PC-9 (cell line): Measurements from ENCODE around the gene SNTG2. TPM values are rescaled to one million over a fixed set of nuclear protein-coding genes. Genes with fewer than 3 reads are reported as not detected.
"Not testable (repeated sequence)": the region's sequence is repeated elsewhere in the genome, so short reads cannot be mapped to it uniquely, and the experiment has no call there.

Experiments used
- BruUV-seq: library from RNA; stranded (reverse); fragments of 400-500 nt; replicated peaks from 2 replicates; lab custom pipeline; 2021; lab: Mats Ljungman, UMichigan
- CTCF ChIA-PET: fragments of 300-600 bp; sonication (Branson Sonifier 250); formaldehyde crosslinking; loops from one replicate; lab custom pipeline; 2022; ENCODE audit warnings: antibody characterized with exemption; lab: Charles Lee
- POLR2A ChIA-PET: fragments of 300-600 bp; sonication (Branson Sonifier 250); formaldehyde crosslinking; loops from one replicate; lab custom pipeline; 2022; ENCODE audit warnings: antibody characterized with exemption; ENCODE audit not compliant: unreplicated experiment; lab: Charles Lee
- DNase-seq, 2 experiments: peaks; one replicate each; pipeline versions ENCODE4 v3.0.0 to v3.0.0-alpha.2; 2015 to 2022; ENCODE audit warnings: mixed read lengths in 1 of 2
- H2AFZ ChIP-seq: fragments of 200-600 bp; sonication (generic); 2 replicates; pipeline ENCODE4 v1.8.1; 2017; ENCODE audit warnings: antibody characterized with exemption
- H3F3A ChIP-seq: fragments of 200-600 bp; sonication (generic); 2 replicates; pipeline ENCODE4 v1.8.1; 2017; ENCODE audit warnings: antibody characterized with exemption, mild to moderate bottlenecking, low read depth; ENCODE audit not compliant: insufficient read depth
- H3K27ac ChIP-seq: fragments of 200-600 bp; sonication (generic); 2 replicates; pipeline ENCODE4 v1.6.1; 2016; ENCODE audit warnings: mixed run types
- H3K27me3 ChIP-seq: fragments of 200-600 bp; sonication (generic); 2 replicates; pipeline ENCODE4 v1.6.1; 2016; ENCODE audit warnings: low read depth, mixed run types; ENCODE audit not compliant: insufficient read depth
- H3K36me3 ChIP-seq: fragments of 200-600 bp; sonication (generic); 2 replicates; pipeline ENCODE4 v1.6.1; 2016; ENCODE audit warnings: low read depth, mixed run types
- H3K4me1 ChIP-seq: fragments of 200-600 bp; sonication (generic); replicated peaks from 2 replicates; pipeline ENCODE4 v1.6.1; 2016; ENCODE audit warnings: mixed run types; ENCODE audit not compliant: insufficient read depth
- H3K4me2 ChIP-seq: fragments of 200-600 bp; sonication (generic); 2 replicates; pipeline ENCODE4 v1.6.1; 2017; ENCODE audit warnings: mixed run types
- H3K4me3 ChIP-seq: fragments of 200-600 bp; sonication (generic); 2 replicates; pipeline ENCODE4 v1.6.1; 2016; ENCODE audit warnings: mixed run types
- H3K79me2 ChIP-seq: fragments of 200-600 bp; sonication (generic); 2 replicates; pipeline ENCODE4 v1.6.1; 2017; ENCODE audit warnings: low read depth, mixed run types
- H3K9me2 ChIP-seq: fragments of 200-600 bp; sonication (generic); 2 replicates; pipeline ENCODE4 v1.8.1; 2017; ENCODE audit warnings: mild to moderate bottlenecking; ENCODE audit not compliant: insufficient read depth
- H3K9me3 ChIP-seq: fragments of 200-600 bp; sonication (generic); 2 replicates; pipeline ENCODE4 v1.8.1; 2016; ENCODE audit warnings: low read depth; ENCODE audit not compliant: insufficient read depth
- H4K20me1 ChIP-seq: fragments of 200-600 bp; sonication (generic); 2 replicates; pipeline ENCODE4 v1.8.1; 2017; ENCODE audit not compliant: insufficient read depth
- EZH2 ChIP-seq: fragments of 200-600 bp; sonication (generic); IDR thresholded peaks from 2 replicates; pipeline ENCODE4 v1.8.0; 2017; ENCODE audit warnings: antibody characterized with exemption, low read depth
- intact Hi-C: fragments of 100-400 bp; cut with micrococcal nuclease; formaldehyde crosslinking; loops from one replicate; pipeline ENCODE4 v1.10.0; 2022; ENCODE audit not compliant: unreplicated experiment
- total RNA-seq: library from RNA; stranded (reverse); gene quantifications from 2 replicates; pipeline ENCODE4 v1.2.3, GENCODE V29; 2021
- TF ChIP-seq, protein P1 (sequence below): fragments of 200-600 bp; sonication (generic); conservative IDR thresholded peaks from 2 replicates; pipeline ENCODE4 v1.6.1; 2017; ENCODE audit warnings: mixed run types, antibody characterized with exemption, mild to moderate bottlenecking, moderate library complexity

Gene SNTG2
- total RNA-seq, 1 experiment from 2014 or later = not detected

DNA sequence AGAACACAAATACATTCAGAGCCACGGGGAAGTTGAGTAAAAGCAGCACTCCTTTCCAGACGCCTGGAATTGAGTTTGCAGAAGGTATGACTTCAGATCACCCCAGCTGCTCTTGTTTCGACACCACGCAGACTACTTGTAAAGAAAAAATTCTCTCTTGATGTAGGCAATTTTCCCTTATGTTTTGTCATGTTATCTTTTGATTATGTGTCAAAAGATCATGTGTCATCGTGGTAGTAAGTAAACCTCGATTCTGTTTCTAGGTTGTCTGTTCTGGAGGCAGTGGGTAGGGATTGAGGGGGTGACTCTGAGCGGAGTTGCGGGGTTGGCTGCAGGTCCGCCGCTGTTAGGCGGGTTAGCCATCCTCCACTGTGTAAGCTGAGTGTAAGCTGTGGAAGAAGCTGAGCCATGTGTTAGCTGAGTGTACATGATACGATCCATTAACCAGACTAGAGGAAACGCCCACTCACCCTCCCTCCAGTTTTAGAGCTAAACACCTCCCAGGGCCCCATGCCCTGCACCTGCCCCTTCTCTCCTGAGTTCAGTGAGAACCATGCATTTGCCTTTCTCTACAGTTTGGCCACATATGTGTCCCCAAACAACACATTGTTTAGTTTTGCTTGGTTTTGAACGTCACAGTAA lies 181.8 kb downstream of the SNTG2 start:
- CTCF ChIA-PET = no interaction called here
- Histone ChIP-seq H3F3A (no peaks in the 10 kb centered on the region), H3K9me2 (no peaks in the 10 kb centered on the region), H3K79me2 (no peaks in the 10 kb centered on the region), H3K36me3 (no peaks in the 10 kb centered on the region), H3K9me3 (no peaks in the 10 kb centered on the region), H3K27ac (no peak overlapping the region), H4K20me1 (no peaks in the 10 kb centered on the region), H2AFZ (no peak overlapping the region), H3K4me1 (no peaks in the 10 kb centered on the region), H3K27me3 (peaks cover 59% of the 10 kb centered on the region), H3K4me2 (no peak overlapping the region), H3K4me3 (no peak overlapping the region)
- POLR2A ChIA-PET = no interaction called here
- TF ChIP-seq EZH2 = no peak
- TF ChIP-seq, protein P1, sequence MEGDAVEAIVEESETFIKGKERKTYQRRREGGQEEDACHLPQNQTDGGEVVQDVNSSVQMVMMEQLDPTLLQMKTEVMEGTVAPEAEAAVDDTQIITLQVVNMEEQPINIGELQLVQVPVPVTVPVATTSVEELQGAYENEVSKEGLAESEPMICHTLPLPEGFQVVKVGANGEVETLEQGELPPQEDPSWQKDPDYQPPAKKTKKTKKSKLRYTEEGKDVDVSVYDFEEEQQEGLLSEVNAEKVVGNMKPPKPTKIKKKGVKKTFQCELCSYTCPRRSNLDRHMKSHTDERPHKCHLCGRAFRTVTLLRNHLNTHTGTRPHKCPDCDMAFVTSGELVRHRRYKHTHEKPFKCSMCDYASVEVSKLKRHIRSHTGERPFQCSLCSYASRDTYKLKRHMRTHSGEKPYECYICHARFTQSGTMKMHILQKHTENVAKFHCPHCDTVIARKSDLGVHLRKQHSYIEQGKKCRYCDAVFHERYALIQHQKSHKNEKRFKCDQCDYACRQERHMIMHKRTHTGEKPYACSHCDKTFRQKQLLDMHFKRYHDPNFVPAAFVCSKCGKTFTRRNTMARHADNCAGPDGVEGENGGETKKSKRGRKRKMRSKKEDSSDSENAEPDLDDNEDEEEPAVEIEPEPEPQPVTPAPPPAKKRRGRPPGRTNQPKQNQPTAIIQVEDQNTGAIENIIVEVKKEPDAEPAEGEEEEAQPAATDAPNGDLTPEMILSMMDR = no peak
- intact Hi-C loops = no loop called here
- no TSS peak for BruUV-seq
- DNase-seq = no peak

DNA sequence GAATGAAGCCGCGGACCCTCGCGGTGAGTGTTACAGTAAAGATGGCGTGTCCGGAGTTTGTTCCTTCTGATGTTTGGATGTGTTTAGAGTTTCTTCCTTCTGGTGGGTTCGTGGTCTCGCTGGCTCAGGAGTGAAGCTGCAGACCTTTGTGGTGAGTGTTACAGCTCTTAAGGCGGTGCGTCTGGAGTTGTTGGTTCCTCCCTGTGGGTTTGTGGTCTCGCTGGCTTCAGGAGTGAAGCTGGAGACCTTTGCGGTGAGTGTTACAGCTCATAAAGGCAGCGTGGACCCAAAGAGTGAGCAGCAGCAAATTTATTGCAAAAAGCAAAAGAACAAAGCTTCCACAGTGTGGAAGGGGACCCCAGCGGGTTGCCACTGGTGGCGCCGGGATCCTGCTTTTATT lies 183.2 kb downstream of the SNTG2 start:
- H3K36me3 ChIP-seq, H3K4me2 ChIP-seq, POLR2A ChIA-PET, intact Hi-C loops, H3K4me1 ChIP-seq, H3F3A ChIP-seq, H2AFZ ChIP-seq, H3K79me2 ChIP-seq, H3K9me3 ChIP-seq, BruUV-seq, CTCF ChIA-PET, H4K20me1 ChIP-seq, H3K9me2 ChIP-seq, DNase-seq, H3K4me3 ChIP-seq, H3K27ac ChIP-seq: not testable (repeated sequence)
- H3K27me3 ChIP-seq = peaks cover 74% of the 10 kb centered on the region

DNA sequence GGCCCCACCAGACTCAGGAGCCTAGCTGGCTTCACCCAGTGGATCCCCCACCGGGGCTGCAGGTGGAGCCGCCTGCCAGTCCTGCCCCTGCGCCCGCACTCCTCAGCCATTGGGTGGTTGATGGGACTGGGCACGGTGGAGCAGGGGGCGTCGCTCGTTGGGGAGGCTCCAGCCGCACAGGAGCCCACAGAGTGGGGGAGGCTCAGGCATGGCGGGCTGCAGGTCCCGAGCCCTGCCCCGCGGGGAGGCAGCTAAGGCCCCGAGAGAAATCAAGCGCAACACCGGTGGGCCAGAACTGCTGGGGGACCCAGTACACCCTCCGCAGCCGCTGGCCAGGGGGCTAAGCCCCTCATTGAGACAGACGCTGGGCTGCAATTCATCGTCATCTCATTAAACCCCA lies 184.0 kb downstream of the SNTG2 start:
- no peak overlapping the region for H3K4me3 ChIP-seq
- no peaks in the 10 kb centered on the region for H3K4me1 ChIP-seq
- no peaks in the 10 kb centered on the region for H4K20me1 ChIP-seq
- no peaks in the 10 kb centered on the region for H3F3A ChIP-seq
- no peak overlapping the region for H3K4me2 ChIP-seq
- DNase-seq = no peak
- no peaks in the 10 kb centered on the region for H3K79me2 ChIP-seq
- H3K9me2 ChIP-seq = no peaks in the 10 kb centered on the region
- ChIA-PET CTCF (no interaction called here), POLR2A (no interaction called here)
- intact Hi-C loops = no loop called here
- H3K36me3 ChIP-seq = no peaks in the 10 kb centered on the region
- H3K9me3 ChIP-seq = no peaks in the 10 kb centered on the region
- peaks cover 75% of the 10 kb centered on the region for H3K27me3 ChIP-seq
- TF ChIP-seq, protein P1 = no peak
- no peak for TF ChIP-seq EZH2
- H2AFZ ChIP-seq = no peak overlapping the region
- no TSS peak for BruUV-seq
- H3K27ac ChIP-seq = no peak overlapping the region

DNA sequence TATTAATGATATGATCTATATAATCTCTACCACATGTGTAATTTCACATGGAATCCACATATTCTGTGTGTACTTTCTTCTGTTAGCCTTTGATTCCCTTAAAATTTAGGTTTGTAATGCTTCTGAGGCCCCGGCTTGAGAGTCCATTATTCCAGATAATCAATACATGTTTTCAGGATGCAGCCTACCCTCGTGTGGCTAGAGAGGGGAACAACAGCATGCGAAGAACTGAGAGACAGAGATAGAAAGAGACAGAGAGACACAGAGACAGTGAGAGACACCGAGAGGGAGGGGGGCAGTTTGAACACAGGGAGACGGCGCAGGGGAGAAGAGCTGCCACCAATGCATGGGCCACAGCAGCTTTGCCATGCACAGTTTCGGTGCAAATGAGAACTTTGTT lies 185.4 kb downstream of the SNTG2 start:
- Histone ChIP-seq H3K27ac (no peak overlapping the region), H3K4me3 (no peak overlapping the region), H3K4me2 (no peak overlapping the region), H3K4me1 (no peaks in the 10 kb centered on the region), H3K79me2 (no peaks in the 10 kb centered on the region), H3K9me2 (no peaks in the 10 kb centered on the region), H3K27me3 (peaks cover 70% of the 10 kb centered on the region), H4K20me1 (no peaks in the 10 kb centered on the region), H3K9me3 (no peaks in the 10 kb centered on the region), H3F3A (no peaks in the 10 kb centered on the region), H2AFZ (no peak overlapping the region), H3K36me3 (no peaks in the 10 kb centered on the region)
- ChIA-PET POLR2A (no interaction called here), CTCF (no interaction called here)
- intact Hi-C loops = no loop called here
- BruUV-seq = no TSS peak
- TF ChIP-seq, protein P1 = peak; percentile 33; the same call in 1 of the 2 replicates
- no peak for TF ChIP-seq EZH2
- DNase-seq = no peak
